HG03175 (cell line): ENCODE results near the gene PON1.

ENCODE experiments used
- ATAC-seq: cut with Tn5 transposase; IDR thresholded peaks from one replicate; pipeline ENCODE4 v1.9.1; 2021; ENCODE audit warnings: mild to moderate bottlenecking, moderate library complexity; ENCODE audit not compliant: unreplicated experiment

Gene PON1

DNA sequence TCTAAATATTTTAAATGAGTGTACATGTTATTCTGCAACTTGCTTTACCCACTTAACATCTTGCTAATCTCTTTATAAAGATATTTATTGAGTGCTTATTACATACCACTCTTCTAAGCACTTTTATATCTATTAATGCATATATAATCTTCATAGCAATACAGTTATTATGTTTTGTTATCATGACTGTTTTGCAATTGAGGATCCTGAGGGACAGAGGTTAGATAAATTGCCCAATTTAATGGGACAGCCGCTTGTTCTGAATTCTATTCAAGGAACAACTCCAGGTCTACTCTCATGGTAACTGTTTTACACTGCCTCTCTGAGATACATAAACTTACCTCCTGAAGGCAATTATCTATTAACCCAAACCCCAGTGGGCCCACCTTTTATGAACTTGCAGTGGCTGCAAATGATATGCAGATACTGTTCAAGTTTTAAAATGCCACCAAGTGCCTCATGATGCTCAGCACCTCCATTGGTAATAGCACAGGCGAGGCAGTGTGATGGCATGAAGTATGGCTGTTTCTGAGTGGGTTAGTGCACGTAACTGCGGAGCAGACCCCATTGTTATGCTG is 60.5 kb downstream of the PON1 start:
- ATAC-seq: no peak

DNA sequence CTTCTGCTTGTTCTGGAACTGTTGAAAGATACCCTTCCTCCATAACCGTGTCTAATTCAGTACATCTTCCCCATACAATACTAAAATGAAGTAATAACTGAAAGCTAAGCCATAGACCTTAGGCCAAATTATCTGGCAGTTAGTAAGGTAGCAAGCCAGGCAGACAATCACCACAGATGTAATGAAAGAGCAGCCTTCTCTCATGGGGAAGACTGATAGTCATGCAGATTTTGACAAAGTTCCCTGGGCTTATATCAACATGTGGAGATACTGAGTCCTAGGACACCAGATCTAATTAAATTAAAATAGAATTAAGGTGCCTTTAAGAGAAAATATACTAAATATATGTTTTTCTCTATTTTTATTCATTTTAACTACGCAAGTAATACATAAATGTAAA is 61.5 kb downstream of the PON1 start:
- ATAC-seq: no peak

DNA sequence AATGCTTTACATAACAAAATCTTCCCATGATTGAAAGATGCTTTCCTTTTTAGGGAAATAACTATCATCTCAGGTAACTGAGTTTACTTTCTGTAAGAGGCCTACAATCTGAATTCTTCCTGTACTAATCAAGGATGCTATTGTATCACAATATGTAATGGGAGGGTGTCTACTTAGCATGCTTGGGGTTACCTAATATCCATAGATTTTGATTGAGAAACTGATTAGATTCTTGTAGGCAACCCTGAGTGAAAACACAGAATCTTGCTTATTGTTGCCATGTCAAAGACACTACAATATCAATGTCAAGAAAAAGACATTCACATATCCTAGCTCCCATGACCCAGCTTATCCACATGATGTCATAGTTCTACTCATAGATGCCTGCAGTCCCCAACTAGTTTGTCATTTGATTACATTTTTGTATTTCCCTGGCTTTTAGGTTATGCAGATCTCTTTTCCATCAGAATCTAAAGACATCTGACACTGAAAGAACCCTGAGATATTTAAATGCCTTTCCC is 62.4 kb downstream of the PON1 start:
- no peak for ATAC-seq

DNA sequence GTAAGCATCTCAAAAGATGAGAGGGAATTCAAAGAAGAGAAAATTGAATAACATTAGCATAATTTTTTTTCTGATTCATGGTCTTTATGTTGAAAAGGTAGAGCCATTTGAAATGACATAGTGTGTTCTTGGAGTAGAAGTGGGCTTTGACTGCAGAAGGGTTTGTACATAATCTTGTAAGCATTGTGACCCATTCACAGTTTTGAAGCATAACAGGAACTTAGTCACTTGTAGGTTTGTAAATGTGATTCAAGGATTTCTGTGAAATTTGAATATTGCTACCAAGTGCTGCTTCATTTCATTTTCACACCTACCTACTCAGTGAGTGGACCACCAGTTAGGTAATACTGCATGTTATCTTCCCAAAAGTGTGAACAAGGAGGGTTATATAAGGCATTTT is 68.6 kb downstream of the PON1 start:
- no peak for ATAC-seq

DNA sequence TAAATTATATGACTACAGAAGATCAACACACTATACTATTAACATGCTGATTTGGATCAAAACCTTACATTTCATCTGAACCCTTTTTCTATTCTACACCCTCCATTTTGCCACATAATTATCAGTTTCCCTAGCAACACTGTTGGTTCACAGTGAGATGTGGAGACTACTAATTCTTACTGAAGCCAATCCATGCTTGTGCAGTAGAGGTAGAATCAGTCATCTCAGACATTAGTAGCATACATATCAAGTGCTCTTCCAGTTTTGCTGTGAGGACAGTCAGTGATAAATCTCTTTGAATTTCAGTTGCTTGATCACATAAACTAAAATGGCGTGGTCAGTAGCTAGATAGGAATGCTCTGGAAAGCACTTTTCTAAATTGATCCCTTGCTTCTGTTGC is 70.3 kb downstream of the PON1 start:
- ATAC-seq: no peak

DNA sequence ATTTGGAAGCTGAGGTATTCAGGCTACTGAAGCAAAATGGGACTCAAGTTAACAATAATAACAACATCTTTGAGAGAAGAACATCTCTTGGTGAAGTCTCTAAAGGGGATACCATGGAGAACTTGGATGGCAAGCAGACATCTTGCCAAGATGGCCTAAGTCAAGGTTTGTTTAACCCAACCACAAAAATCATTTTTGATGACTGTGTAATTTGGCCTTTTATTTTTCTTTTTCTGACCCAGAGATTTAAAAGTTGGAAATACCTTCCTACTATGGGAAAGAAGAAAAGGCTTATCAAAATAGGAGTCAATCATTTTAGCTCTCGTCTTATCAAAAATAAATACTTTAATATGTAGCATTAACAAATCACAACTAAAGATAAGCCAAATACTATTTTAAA is 72.4 kb downstream of the PON1 start:
- ATAC-seq: no peak

DNA sequence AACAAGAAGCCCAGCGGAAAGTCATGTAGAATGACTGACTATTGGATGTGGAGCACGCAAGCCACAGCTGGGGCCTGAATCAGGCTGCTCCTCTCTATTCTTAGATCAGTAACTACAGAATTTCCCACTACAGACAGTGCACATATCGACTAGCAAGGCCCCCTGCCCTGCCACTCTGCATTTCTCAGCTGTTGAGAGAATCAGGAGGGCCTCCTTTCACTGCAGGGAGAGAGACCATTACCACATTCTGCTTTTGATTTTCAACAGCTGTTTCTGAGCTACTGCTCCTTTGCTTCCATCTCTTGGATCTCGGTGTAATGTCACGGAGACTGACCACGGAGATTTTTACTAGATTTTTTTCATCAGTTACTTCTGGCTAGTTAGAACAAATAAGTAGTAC is 73.8 kb downstream of the PON1 start:
- no peak for ATAC-seq
